Medulla oblongata (tissue), 1 donor: ENCODE results near the gene LRTM2.

ENCODE experiments used
- DNase-seq: peaks from one replicate; pipeline ENCODE4 v3.0.0-alpha.2; 2015; ENCODE audit errors: extremely low spot score

The LRTM2 gene

GRCh38 chr12:1820191-1820895 is at the start of gene LRTM2:
Gene LRTM2 (plus strand): TSS chr12:1820565. CDS start chr12:1828149, 7,584 bp downstream.
- no peak for DNase-seq

DNA sequence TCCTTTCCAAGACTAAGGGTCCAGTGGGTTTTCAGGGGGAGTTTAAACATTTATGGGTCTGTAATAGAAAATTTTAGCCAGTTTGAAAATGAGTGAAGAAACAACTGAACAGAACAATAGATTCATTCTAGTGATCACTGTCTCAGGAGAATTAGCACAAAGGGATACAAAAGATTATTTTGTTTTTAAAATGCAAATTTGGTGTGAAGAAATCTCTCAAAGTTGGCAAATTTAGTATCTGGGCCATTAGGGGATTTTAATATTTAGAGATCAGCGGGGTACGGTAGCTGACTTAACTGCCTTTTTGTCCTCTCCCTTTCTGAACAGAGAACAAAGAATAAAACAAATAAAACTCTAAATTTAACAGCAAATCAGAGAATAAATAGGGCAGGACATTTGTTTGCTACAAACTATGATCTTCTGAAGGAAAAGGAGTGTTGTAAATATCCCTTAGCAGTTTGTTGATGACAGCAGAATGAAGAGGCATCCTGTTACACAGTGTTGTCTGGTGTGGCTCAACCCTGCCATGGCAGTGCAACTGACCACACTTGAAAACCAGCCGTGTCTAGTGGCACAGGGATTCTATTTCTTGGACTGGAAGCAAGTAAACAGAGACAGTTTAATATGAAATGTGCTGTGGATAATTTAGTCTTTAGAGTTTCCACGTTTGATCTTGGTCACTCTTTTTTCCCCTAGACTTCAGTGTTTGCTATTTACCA is 46.3 kb upstream of the LRTM2 start:
- peak; percentile 76 for DNase-seq

DNA sequence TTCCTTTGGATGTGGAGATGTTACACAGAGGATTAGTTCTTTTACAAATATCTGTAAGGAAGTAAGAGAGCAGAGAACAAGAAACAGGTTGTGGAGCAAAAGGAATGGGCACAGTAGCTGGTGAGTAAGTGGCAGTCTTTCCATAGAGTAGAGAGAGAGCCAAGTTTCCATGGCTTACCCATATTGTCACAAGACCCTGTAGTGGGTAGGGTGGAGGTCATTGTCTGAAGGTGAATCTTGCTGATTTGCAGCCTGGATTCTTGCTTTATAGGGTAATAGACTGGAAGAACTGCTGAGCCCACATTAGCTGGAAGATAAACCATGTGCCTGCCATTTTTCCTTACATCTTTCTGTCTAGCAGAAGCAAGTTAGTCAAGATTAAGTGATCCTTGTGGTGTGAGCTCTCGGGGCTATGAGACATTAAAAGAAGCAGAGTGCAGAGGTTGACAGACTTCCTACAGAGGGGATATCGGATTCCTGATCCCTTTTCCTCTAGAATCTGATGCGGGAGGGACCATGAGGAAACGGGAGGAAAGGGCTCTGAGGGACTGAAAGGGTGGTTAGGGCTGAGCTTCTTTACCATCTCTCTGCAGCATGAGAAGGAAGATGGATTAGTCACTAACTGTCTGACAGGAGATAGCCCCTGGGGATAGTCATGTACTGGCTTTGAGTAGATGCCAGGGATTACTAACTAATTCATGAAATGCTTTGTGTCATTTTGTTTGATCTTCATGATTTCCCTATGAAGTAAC is 44.0 kb upstream of the LRTM2 start:
- DNase-seq, result no peak

DNA sequence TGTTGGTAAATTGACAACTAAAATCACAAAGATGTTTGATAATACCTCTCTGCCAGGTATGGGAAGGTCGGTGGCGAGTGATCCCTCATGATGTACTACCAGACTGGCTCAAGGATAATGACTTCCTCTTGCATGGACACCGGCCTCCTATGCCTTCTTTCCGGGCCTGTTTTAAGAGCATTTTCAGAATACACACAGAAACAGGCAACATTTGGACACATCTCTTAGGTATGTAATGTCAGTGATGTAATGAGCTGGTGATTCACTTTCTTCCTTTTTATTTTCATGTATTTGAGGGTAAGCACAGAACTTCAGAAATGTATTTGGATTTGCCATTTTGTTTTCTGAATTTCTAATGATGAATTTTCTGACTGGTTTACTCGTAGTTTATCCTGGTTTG is 42.6 kb upstream of the LRTM2 start:
- DNase-seq, result no peak

- no peak for DNase-seq
Measured at GRCh38 chr12:1778911-1779310, 41.5 kb upstream of the LRTM2 start.

GRCh38 chr12:1779783-1780182 is 40.6 kb upstream of the LRTM2 start:
- peak; percentile 73 for DNase-seq

DNA sequence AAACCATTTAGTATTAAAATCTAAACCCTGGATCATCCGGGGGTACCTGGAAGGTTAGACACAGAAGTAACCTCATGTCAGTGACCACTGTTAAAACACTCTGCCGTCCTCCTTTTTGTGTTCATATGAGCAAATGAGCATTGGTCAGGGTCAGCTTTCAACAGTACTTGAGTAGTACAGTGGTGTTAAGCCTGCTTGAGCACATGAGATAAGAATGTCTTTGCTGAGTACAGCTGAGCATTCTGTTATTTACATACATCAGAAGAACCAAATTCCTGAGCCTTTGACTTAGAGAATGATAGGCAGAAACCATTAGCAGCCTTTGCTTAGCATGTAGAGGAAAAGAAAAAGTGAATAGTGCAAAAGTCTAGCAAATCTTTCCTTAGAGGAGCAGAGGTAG is 38.6 kb upstream of the LRTM2 start:
- DNase-seq, result no peak

GRCh38 chr12:1782215-1782614 is 38.1 kb upstream of the LRTM2 start:
- DNase-seq, result no peak

GRCh38 chr12:1787714-1788113 is 32.7 kb upstream of the LRTM2 start:
- no peak for DNase-seq

DNA sequence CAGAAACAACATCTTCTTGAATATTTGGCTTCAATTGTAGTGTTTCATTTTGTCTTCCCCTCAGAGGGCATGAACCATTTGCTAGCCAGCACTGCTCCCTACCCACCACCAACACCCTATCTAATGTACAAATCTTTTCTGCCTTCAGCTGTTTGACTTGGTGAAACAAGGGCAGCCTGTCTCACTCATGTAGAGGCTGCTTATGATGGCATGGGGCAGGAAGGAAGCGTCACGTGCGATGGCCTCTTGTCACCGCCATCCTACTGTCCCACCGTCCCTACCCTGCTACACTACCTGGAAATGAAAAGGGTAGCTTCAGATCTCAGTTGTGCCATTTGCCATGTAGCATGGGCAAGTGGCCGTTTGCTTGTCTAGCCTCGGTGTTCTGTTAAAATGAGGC is 29.9 kb upstream of the LRTM2 start:
- no peak for DNase-seq

- DNase-seq, result peak; percentile 89
Measured at GRCh38 chr12:1791104-1791841, 29.1 kb upstream of the LRTM2 start.

DNA sequence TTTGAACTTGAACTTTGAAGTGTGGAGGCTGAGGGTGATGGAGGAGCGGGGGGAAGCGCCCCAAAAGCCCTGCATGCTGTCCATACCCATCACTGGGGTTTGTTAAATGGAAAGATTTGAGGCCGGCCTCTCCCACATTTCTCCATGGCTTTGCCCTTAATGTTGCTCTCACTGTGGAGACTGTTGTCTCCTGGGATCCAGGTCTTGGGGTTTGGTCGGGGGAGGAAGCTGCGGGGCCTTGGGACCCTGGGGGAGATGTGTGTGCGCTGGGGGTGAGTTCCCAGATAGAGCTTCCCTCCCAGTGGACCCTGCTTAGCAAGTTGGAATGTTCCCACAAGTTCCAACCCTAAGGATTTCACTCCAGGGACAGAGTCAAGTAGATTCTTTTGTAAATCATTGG is 28.0 kb upstream of the LRTM2 start:
- no peak for DNase-seq

DNA sequence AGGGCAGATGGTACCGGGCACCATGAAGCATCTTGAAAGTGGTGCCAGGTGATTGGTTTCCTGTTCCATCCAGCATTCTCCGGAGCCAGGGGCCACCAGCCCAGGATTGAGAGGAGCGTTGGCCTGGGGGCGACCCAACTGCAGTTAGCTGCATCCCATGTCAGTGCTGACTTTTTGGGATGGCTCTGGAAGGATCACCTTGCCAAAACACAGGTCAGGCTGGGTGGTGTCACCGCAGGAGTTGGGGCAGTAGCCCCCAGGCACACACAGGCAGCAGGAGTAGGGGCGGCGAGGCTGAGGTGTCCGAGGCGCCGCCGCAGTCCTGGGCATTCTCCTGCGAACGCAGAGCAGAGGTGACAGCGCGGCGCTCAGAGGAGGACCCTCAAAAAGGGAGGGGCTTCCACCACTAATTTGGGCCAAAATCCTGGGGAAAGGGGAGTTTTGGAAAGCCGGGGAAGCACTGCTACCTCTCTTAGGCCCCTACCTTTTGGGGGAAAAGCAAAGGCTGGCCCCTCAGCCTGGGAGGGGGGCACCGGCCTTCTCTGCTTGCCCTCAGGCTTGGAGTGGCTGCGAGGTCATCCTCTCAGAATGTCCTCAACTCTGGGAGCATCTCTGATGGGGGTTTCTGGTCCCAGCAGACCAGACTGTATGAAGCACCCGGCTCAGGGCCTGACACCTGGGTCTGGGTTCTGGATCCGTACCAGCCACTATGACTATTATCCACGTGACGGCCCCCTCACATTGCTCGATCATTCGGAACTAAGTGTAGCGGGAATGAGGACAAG is 26.7 kb upstream of the LRTM2 start:
- no peak for DNase-seq

DNA sequence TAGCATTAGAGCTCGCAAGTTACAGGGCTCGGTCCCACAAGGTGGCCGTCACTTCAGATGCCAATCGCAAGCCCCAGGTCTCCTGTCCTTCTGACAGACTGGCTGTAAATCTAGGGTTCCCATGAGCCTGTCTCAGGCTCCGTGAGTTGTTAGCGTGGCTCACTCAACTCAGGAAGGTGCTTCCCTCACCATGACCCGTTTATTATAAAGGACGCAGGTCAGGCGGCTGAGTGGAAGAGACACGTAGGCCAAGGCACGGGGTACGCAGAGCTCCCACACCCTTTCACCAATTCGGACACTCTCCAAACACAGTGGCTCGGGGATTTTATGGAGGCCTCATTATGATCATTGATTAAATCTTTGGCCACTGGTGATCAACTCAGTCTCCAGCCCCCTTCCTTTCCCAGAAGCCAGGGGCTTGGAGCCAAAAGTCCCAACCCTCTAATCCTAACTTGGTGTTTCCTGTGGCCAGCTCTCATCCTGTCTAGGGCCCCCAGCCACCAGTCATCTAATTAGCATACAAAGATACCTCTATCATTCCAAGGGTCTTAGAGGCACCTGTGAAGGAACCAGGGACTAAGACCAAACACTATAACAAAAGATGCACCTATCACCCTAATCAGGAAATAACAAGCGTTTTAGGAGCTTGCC is 25.8 kb upstream of the LRTM2 start:
- DNase-seq, result no peak

- DNase-seq, result no peak
Measured at GRCh38 chr12:1795221-1795784, 25.1 kb upstream of the LRTM2 start.

GRCh38 chr12:1795785-1796514 is 24.4 kb upstream of the LRTM2 start:
- DNase-seq, result peak; percentile 92

DNA sequence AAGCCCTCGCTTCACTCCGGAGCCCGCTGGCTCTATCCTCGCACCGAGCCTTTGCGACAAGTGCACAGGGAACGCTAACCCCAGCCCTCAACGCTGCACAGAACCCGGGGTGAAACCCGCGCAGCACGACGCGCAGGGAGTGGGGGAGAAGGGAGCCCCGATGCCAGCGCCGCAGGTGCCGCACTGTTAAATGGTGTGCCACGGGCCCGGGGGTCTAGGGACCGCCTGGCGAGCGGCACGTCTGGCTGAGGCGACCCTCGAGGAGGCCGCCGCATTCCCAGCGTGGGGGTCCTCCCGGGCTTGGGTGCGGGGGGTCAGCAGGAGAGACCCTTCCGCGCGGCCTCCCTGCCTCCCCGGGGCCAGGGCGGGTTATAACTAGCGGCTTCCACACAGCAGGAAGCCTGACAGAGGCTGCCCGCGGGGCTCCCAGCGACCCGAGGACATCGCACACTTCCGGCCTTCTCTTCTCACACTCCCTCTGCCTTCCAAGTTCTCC is 23.8 kb upstream of the LRTM2 start:
- DNase-seq, result no peak

GRCh38 chr12:1797011-1797901 is 23.1 kb upstream of the LRTM2 start:
- no peak for DNase-seq
